Activated naive CD4-positive, alpha-beta T cell treated with anti-CD3 and anti-CD28 coated beads, Interleukin-2, amount 50 U/mL, for 16 hours (primary cell): Measurements from ENCODE around the gene PCNT.
"Not testable (repeated sequence)": the region's sequence is repeated elsewhere in the genome, so short reads cannot be mapped to it uniquely, and the experiment has no call there.

ENCODE experiments used
- DNase-seq: peaks from one replicate; pipeline ENCODE4 v3.0.0-alpha.2; 2020

PCNT gene

GRCh38 chr21:46363698-46364097 lies 39.7 kb downstream of the PCNT start:
- DNase-seq: no peak

- no peak for DNase-seq
These were observed 42.1 kb downstream of the PCNT start for GRCh38 chr21:46366091-46366490.

GRCh38 chr21:46366561-46366960 lies 42.6 kb downstream of the PCNT start:
- no peak for DNase-seq

DNA sequence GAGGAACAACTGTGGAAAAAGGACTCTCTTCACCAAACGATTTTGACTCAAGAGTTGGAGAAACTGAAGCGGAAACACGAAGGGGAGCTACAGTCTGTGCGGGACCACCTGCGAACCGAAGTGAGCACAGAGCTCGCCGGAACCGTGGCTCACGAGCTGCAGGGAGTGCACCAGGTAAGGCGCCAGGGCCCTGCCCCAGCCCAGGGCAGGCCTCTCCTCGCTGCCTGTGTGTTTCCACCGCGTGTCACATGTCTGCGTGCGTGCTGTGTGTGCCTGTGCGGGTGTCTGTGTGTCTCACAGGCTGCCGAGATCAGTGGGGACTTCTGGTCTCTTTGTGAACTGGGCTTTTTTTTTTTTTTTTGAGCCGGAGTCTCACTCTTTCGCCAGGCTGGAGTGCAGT lies 43.0 kb downstream of the PCNT start:
- no peak for DNase-seq

GRCh38 chr21:46368533-46369285 lies 44.8 kb downstream of the PCNT start:
- peak; percentile 29 for DNase-seq

DNA sequence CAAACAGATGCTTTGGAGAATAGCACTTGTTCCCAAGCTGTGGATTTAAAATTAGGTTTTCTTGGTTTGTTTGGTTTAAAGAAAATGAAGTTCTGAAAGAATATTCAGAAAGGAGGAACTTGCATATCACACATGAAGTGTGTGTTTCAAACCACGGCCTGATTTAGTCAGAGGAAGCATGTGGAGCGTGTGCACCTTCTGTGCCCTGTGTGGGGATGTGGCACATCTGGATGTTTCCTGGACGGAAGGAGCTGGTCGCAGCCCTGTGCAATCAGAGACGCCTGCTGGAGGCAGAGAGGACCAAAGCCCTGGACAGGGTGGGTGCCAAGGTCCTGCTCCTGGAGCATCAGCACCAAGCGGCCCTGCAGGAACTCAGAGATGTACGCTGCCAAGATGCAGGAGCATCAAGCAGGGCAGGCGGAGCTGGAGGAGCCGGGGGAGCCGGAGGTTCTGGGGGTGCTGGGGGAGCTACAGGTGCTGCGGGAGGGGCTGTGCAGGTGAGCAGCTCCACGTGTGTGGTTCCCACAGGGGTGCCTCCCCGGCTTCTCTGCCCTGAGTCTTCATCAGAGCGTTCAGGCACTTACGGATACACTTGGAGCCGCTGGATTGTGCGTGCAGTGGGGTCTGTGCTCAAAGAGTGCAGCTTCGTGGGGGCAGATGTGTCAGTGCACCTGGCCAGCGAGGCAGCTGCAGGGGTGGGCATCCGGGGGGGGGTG lies 45.7 kb downstream of the PCNT start:
- no peak for DNase-seq

- DNase-seq: no peak
These were observed 47.5 kb downstream of the PCNT start for GRCh38 chr21:46371204-46372013.

- DNase-seq: no peak
These were observed 48.1 kb downstream of the PCNT start for GRCh38 chr21:46372014-46372485.

DNA sequence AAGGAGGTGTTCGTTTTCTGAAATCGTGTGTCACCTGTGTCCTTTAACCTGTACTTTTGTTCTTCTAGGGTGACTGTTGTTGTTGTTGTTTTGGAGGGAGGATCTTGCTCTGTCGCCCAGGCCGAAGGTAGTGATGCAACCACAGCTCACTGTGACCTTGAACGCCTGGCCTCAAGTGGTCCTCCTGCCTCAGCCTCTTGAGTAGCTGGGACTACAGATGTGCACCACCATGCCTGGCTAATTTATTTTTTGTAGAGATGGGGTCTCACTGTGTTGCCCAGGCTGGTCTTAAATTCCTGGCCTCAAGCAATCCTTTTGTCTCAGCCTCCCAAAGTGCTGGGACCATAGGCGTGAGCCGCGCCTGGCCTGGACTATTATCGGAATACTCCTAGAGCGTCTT lies 49.0 kb downstream of the PCNT start:
- DNase-seq: not testable (repeated sequence)

DNA sequence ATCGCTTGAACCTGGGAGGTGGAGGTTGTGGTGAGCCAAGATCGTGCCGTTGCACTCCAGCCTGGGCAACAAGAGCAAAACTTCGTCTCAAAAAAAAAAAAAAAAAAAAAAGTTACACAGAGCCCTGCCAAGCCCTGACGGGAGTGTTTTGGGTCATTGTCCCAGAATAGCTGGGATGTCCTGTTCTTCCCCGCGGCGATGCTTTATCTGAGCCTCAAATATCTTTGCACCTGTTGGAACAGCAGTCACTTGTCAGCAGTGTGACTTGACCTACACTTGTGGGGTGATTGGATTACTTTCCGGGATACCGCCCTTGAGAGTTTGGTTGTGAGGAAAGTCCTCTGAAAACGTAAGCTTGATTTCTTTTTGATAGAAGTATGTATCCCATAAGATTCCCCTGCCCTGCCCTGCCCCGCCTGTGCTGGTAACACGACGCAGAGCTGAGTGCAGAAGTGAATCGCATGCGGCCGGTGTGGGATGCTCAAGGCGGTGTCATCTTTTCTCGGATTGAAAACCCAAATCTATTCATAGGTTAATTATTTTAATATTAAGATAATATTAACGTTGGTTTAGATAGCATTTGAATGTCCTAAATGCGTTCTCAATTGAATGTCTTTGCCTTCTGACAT lies 50.9 kb downstream of the PCNT start:
- DNase-seq: no peak

DNA sequence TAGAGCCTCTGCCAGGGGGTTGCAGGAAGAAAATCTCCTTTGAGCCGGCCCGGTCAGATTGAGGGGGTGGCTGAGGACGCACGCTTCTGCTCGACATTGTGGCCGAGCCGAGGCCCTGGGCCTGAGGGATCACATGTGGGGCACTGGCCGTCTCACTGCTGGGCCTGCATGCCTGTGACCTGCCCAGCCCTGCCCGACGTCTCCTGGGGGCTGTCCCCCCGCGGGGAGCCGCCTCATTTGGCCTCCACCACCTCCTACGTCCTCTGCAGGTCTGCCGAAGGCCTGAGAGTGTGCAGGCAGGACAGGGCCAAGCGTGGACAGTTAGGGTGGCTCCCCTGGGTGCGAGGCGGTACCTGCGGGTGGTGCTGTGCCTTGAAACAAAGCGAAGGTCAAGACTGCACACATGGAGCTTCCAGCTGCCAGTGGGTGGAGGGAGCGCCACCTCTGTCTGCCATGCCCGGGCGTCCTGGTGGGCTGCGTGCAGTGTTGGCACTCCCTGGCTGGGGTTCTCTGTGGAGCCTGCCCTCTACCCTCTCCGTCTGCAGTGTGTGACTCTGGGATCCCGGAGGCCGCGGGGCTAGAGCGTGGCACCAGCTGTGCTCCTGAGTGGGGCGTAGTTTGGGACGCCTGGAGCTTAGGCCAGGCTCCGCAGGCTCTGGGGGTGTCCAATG lies 51.7 kb downstream of the PCNT start:
- DNase-seq: no peak

GRCh38 chr21:46376231-46376628 lies 52.3 kb downstream of the PCNT start:
- no peak for DNase-seq

DNA sequence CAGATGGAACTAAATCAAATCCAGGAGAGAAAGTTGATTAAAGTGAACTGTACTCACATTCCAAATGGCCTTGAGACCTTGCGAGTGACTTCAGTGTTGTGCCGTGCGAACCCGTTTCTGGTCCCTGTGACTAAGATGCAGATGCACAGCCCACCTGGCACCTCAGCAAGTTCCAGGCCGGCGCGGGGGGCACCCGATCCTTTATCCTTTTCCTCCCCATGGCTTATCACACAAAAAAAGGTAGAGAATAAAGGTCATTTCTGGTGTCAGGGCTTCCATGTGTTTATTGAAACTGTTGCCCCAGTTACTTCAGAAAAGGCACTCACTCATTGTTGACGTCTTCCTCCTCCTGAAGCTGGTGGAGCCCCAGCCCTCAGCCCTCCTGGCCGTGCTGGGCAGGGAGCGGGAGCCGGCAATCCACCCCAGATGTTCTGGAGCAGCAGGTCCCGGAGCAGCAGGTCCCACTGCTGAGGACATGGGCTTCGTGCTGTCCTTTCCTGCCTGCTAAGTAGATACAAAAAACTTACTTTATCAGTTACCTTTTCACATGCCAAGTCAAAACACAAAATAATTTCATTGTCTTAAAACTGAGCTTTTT lies 53.0 kb downstream of the PCNT start:
- no peak for DNase-seq

- no peak for DNase-seq
These were observed 53.8 kb downstream of the PCNT start for GRCh38 chr21:46377789-46378188.

DNA sequence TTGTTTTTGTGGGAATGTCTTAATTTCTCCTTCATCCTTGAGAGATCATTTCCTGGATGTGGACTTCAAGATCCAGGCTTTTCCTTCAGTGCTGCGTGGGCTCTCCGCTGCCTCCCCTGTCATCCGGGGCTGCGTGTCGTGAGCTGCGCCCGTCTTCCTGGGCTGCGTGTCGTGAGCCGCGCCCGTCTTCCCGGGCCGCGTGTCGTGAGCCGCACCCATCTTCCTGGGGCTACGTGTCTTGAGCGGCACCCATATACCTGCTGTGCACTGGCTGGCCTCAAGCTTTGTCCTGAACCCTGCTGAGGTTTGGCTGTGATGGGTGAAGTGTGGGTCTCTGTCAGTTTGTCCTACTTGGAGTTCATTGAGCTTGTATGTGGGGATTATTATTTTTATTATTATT lies 55.1 kb downstream of the PCNT start:
- no peak for DNase-seq

- DNase-seq: no peak
These were observed 55.7 kb downstream of the PCNT start for GRCh38 chr21:46379691-46380090.

DNA sequence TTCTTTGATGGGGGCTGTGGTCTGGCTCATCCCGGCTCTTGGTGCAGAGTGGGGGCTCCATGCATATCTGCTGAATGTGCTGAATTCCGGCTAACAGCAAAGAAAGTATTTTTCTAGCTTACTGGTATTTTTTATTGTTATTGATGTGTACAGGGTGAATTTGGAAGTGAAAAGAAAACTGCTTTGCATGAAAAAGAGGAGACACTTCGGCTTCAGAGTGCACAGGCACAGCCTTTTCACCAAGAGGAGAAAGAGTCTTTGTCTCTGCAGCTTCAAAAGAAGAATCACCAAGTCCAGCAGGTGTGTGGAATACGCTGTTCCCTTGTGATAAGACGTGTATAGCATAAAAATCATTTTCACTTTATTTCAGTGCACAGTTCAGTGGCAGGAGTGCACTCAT lies 57.6 kb downstream of the PCNT start:
- DNase-seq: no peak

GRCh38 chr21:46384556-46384955 lies 60.6 kb downstream of the PCNT start:
- DNase-seq: no peak

DNA sequence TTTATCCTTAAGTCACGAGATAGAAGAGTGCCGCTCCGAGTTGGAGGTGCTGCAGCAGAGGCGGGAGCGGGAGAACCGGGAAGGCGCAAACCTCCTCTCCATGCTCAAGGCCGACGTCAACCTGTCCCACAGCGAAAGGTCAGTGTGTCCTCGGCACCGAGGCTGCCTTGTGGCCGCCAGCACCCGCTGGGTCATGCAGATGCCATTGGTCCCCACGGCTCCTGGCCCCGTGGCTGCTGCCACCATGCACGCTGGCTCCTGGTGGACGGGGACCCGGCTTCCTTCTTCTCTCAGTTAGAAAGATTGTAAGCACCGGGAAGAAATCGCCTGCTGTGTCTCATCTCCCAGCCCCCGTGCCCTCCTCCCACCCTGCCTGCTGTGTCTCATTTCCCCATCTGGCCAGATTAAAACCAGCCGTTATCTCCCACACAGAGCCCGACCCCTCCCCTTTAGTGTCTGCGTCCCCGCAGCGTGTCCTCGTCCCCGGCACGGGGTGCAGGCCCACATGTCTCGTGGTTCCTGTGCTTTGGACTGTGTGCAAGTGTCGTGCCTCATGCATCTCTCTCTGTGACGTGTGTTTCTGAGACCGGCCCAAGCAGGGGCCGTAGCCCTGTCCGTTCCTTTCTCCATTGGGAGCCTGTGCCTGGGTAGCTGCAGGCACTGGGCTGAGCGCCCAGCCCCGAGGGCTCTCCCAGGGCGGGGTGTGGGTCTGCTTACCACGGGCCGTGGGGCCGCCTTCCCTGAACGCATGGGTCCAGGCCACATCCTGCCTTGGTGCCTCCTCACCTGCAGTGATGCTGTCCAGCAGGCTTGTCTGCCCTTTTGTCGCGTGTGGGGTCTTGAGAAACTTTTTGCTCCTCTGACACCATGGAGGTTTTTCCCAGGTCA lies 62.1 kb downstream of the PCNT start:
- DNase-seq: no peak

DNA sequence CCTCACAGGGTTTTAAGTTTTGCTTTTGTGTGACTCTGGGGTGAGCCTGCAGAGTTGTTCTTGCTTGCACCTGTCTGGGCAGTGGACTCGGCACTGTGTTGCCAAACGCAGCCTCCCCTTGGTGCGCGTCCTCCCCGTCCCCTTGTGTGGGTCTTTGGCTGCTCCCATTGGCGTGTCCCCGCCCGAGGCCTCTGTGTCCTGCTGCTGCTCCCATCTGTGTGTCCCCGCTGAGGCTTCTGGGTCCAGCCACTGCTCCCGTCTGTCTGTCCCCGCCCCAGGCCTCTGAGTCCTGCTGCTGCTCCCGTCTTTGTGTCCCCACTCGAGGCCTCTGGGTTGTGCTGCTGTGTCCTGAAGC lies 62.8 kb downstream of the PCNT start:
- DNase-seq: no peak

GRCh38 chr21:46388206-46388880 lies 64.4 kb downstream of the PCNT start:
- DNase-seq: no peak
